K562 (cell line): ENCODE data around the gene OPTN. TPM values are rescaled to one million over a fixed set of nuclear protein-coding genes. Genes with fewer than 3 reads are reported as not detected.
A peak's percentile ranks its signal among the peaks of the same experiment; 100 is the strongest.

ENCODE experiments used
- AFF4 ChIP-seq: sonication (generic); formaldehyde crosslinking; IDR thresholded peaks from 2 replicates; pipeline ENCODE4 v1.8.0; 2023; ENCODE audit warnings: mild to moderate bottlenecking, missing genetic modification reagents
- BCOR ChIP-seq: fragments of 450-650 bp; IDR thresholded peaks from 2 replicates; pipeline ENCODE4 v1.6.1; 2016
- FOS ChIP-seq: IDR thresholded peaks from 3 replicates; pipeline ENCODE4 v1.6.1; 2011; ENCODE audit not compliant: insufficient read length; ENCODE audit errors: extremely low read depth
- FOXM1 ChIP-seq, 2 experiments: fragments of 450-650 bp in 1 of 2; sonication (generic) in 1 of 2; formaldehyde crosslinking in 1 of 2; IDR thresholded peaks; 2 replicates each; pipeline versions ENCODE4 v1.6.1 to v1.9.0; 2017 to 2022; ENCODE audit warnings: low read depth in 2 of 2, mild to moderate bottlenecking in 2 of 2, missing genetic modification reagents in 1 of 2, moderate library complexity in 1 of 2
- HOXB6 ChIP-seq: fragments of 250-450 bp; sonication (Bioruptor Pico); IDR thresholded peaks from 2 replicates; pipeline ENCODE4 v1.5.1; 2022; ENCODE audit warnings: mild to moderate bottlenecking, borderline replicate concordance
- PURB ChIP-seq: sonication (generic); formaldehyde crosslinking; IDR thresholded peaks from 2 replicates; pipeline ENCODE4 v1.9.0; 2021; ENCODE audit warnings: low read depth, mild to moderate bottlenecking, missing genetic modification reagents
- SNAPC5 ChIP-seq: fragments of 250-450 bp; sonication (Bioruptor Pico); IDR thresholded peaks from 2 replicates; pipeline ENCODE4 v1.8.0; 2021; ENCODE audit warnings: moderate library complexity, mild to moderate bottlenecking, inconsistent platforms
- SP2 ChIP-seq: IDR thresholded peaks from 2 replicates; pipeline ENCODE4 v1.6.1; 2011; ENCODE audit warnings: mild to moderate bottlenecking, low read depth, low read length, moderate library complexity; ENCODE audit not compliant: poor library complexity, severe bottlenecking; ENCODE audit errors: extremely low read depth
- SREBF2 ChIP-seq: sonication (generic); formaldehyde crosslinking; IDR thresholded peaks from 2 replicates; pipeline ENCODE4 v1.4.0; 2020; ENCODE audit warnings: mild to moderate bottlenecking, missing genetic modification reagents
- TCF7L2 ChIP-seq: fragments of 150-350 bp; IDR thresholded peaks from 2 replicates; pipeline ENCODE4 v1.6.1; 2016; ENCODE audit warnings: low read depth, mild to moderate bottlenecking, low read length, moderate library complexity
- ZBTB8A ChIP-seq: fragments of 450-650 bp; IDR thresholded peaks from 2 replicates; pipeline ENCODE4 v1.6.1; 2018; ENCODE audit warnings: mild to moderate bottlenecking, moderate library complexity; ENCODE audit not compliant: partially characterized antibody
- ZNF184 ChIP-seq: sonication (generic); formaldehyde crosslinking; IDR thresholded peaks from 2 replicates; pipeline ENCODE4 v1.5.0; 2020; ENCODE audit warnings: missing genetic modification reagents
- ZNF197 ChIP-seq: fragments of 200-800 bp; sonication (Bioruptor generic); IDR thresholded peaks from 2 replicates; pipeline ENCODE4 v1.6.1; 2016; ENCODE audit warnings: low read depth, missing genetic modification characterization, missing compliant biosample characterization
- ZNF778 ChIP-seq: fragments of 450-650 bp; formaldehyde crosslinking; IDR thresholded peaks from 2 replicates; pipeline ENCODE4 v1.4.0; 2020; ENCODE audit warnings: mild to moderate bottlenecking, moderate library complexity
- polyA plus RNA-seq, 8 experiments: library from polyadenylated mRNA; depleted of rRNA in 4 of 8; stranded (reverse) in 5 of 8; unstranded in 3 of 8; fragments of >200 nt; fragmentation: Nextera tagmentation in 2 of 8; fragmentation: Illumina TruSeq in 1 of 8; extraction: Ambion mirVana in 2 of 8; extraction: Trizol in 1 of 8; gene quantifications; 2 replicates each; pipeline versions ENCODE4 v1.2.1 to v1.2.3, GENCODE V29; 2011 to 2014; ENCODE audit warnings: inconsistent platforms in 1 of 8, missing spikeins in 1 of 8
- total RNA-seq, 7 experiments: library from RNA; depleted of rRNA in 6 of 7; stranded (reverse); fragments of >200 nt in 6 of 7; fragmentation: Illumina TruSeq in 2 of 7; extraction: Trizol in 2 of 7; gene quantifications; 2 replicates each; pipeline versions ENCODE4 v1.2.1 to v1.2.3, GENCODE V29; 2011 to 2021; ENCODE audit warnings: low replicate concordance in 1 of 7
- TF ChIP-seq, protein P1 (sequence below): fragments of 450-650 bp; IDR thresholded peaks from 2 replicates; pipeline ENCODE4 v1.6.1; 2014; ENCODE audit warnings: low read depth, mild to moderate bottlenecking, moderate library complexity, borderline replicate concordance
- TF ChIP-seq, protein P2 (sequence below): fragments of 450-650 bp; IDR thresholded peaks from 2 replicates; pipeline ENCODE4 v1.6.1; 2017; ENCODE audit warnings: antibody characterized with exemption, mild to moderate bottlenecking

OPTN gene
- total and polyA plus RNA-seq, 9 of the 15 experiments (the other 6 are each of a cell fraction or from before 2014, with no cell fraction given), result 2.2 to 6.8 (median 5.0) TPM

GRCh38 chr10:13160934-13161856, 61.2 kb downstream of the OPTN start, which contains the start of gene MCM10 (continued):
- TF ChIP-seq AFF4 (CRISPR knock-in tag) (no peak), FOXM1 (IDR thresholded peaks at IDR 0.05; ENCODE audit: low read depth) (no peak), FOXM1 (CRISPR knock-in tag; IDR thresholded peaks at IDR 0.05; ENCODE audit: low read depth) (no peak), PURB (CRISPR knock-in tag) (no peak), BCOR (no peak), FOS (peak; percentile 74), HOXB6 (CRISPR knock-in tag) (no peak), TCF7L2 (no peak), ZBTB8A (no peak), ZNF184 (CRISPR knock-in tag) (no peak), ZNF197 (CRISPR knock-in tag) (no peak), SP2 (peak; percentile 47), SREBF2 (CRISPR knock-in tag) (no peak), ZNF778 (CRISPR knock-in tag) (no peak), SNAPC5 (CRISPR knock-in tag) (no peak)
- TF ChIP-seq, protein P1, sequence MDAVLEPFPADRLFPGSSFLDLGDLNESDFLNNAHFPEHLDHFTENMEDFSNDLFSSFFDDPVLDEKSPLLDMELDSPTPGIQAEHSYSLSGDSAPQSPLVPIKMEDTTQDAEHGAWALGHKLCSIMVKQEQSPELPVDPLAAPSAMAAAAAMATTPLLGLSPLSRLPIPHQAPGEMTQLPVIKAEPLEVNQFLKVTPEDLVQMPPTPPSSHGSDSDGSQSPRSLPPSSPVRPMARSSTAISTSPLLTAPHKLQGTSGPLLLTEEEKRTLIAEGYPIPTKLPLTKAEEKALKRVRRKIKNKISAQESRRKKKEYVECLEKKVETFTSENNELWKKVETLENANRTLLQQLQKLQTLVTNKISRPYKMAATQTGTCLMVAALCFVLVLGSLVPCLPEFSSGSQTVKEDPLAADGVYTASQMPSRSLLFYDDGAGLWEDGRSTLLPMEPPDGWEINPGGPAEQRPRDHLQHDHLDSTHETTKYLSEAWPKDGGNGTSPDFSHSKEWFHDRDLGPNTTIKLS, result no peak
- TF ChIP-seq, protein P2, sequence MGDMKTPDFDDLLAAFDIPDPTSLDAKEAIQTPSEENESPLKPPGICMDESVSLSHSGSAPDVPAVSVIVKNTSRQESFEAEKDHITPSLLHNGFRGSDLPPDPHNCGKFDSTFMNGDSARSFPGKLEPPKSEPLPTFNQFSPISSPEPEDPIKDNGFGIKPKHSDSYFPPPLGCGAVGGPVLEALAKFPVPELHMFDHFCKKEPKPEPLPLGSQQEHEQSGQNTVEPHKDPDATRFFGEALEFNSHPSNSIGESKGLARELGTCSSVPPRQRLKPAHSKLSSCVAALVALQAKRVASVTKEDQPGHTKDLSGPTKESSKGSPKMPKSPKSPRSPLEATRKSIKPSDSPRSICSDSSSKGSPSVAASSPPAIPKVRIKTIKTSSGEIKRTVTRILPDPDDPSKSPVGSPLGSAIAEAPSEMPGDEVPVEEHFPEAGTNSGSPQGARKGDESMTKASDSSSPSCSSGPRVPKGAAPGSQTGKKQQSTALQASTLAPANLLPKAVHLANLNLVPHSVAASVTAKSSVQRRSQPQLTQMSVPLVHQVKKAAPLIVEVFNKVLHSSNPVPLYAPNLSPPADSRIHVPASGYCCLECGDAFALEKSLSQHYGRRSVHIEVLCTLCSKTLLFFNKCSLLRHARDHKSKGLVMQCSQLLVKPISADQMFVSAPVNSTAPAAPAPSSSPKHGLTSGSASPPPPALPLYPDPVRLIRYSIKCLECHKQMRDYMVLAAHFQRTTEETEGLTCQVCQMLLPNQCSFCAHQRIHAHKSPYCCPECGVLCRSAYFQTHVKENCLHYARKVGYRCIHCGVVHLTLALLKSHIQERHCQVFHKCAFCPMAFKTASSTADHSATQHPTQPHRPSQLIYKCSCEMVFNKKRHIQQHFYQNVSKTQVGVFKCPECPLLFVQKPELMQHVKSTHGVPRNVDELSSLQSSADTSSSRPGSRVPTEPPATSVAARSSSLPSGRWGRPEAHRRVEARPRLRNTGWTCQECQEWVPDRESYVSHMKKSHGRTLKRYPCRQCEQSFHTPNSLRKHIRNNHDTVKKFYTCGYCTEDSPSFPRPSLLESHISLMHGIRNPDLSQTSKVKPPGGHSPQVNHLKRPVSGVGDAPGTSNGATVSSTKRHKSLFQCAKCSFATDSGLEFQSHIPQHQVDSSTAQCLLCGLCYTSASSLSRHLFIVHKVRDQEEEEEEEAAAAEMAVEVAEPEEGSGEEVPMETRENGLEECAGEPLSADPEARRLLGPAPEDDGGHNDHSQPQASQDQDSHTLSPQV, result no peak
